GM19240 (cell line): Measurements from ENCODE around the gene ZNF362.

Experiments used
- DNase-seq: peaks from one replicate; pipeline ENCODE4 v3.0.0; 2011; ENCODE audit warnings: low spot score; ENCODE audit not compliant: insufficient read length

The ZNF362 gene

GRCh38 chr1:33244143-33244808, 12.0 kb upstream of the ZNF362 start:
- no peak for DNase-seq

- no peak for DNase-seq
Measured at GRCh38 chr1:33244809-33245186, 11.5 kb upstream of the ZNF362 start.

- no peak for DNase-seq
Measured at GRCh38 chr1:33246171-33246570, 10.1 kb upstream of the ZNF362 start.

GRCh38 chr1:33247545-33247944, 8.7 kb upstream of the ZNF362 start:
- no peak for DNase-seq

- DNase-seq = no peak
Measured at GRCh38 chr1:33248244-33248643, 8.0 kb upstream of the ZNF362 start.

- DNase-seq = no peak
Measured at GRCh38 chr1:33249422-33249821, 6.9 kb upstream of the ZNF362 start.

GRCh38 chr1:33250217-33250616, 6.1 kb upstream of the ZNF362 start:
- DNase-seq = no peak

- DNase-seq = no peak
Measured at GRCh38 chr1:33250724-33251123, 5.6 kb upstream of the ZNF362 start.

- DNase-seq = no peak
Measured at GRCh38 chr1:33254491-33254890, 1.8 kb upstream of the ZNF362 start.

- DNase-seq = no peak
Measured at GRCh38 chr1:33255347-33256220, 708 bp upstream of the ZNF362 start.

GRCh38 chr1:33256221-33256470, 146 bp upstream of the ZNF362 start:
- DNase-seq = no peak

GRCh38 chr1:33257207-33257771, 997 bp downstream of the ZNF362 start:
- DNase-seq = no peak

- no peak for DNase-seq
Measured at GRCh38 chr1:33257772-33258712, 1.8 kb downstream of the ZNF362 start.

GRCh38 chr1:33258788-33259274, 2.5 kb downstream of the ZNF362 start:
- DNase-seq = no peak

GRCh38 chr1:33259879-33260278, 3.6 kb downstream of the ZNF362 start:
- no peak for DNase-seq

- no peak for DNase-seq
Measured at GRCh38 chr1:33260439-33260838, 4.1 kb downstream of the ZNF362 start.

GRCh38 chr1:33261344-33261743, 5.1 kb downstream of the ZNF362 start:
- no peak for DNase-seq

GRCh38 chr1:33263890-33264504, 7.7 kb downstream of the ZNF362 start:
- no peak for DNase-seq

- DNase-seq = no peak
Measured at GRCh38 chr1:33265780-33266605, 9.7 kb downstream of the ZNF362 start.

GRCh38 chr1:33266766-33267165, 10.5 kb downstream of the ZNF362 start:
- DNase-seq = no peak
